Heart left ventricle (tissue), 16 donors: Measurements from ENCODE around the gene MED12L. TPM values are rescaled to one million over a fixed set of nuclear protein-coding genes. Genes with fewer than 3 reads are reported as not detected.
A peak's percentile ranks its signal among the peaks of the same experiment; 100 is the strongest.

Experiments
- ATAC-seq, 4 donors: fragments of 200-7000 bp; cut with Tn5 transposase; one replicate each; pipeline ENCODE4 v1.9.1; 2020 to 2022; ENCODE audit warnings: moderate library complexity in 4 of 4, mild to moderate bottlenecking in 3 of 4, moderate number of reproducible peaks in 1 of 4
- DNase-seq, 5 donors: peaks; one replicate each; pipeline ENCODE4 v3.0.0-alpha.2; 2020
- H3K27ac ChIP-seq, 12 donors: fragments of 200-600 bp; sonication (generic) in 4 of 12; one replicate each; pipeline versions ENCODE4 v1.5.0 to v1.8.0; 2016 to 2022; ENCODE audit warnings: mild to moderate bottlenecking in 2 of 12
- H3K27me3 ChIP-seq, 9 donors: fragments of 200-600 bp; sonication (generic) in 2 of 9; one replicate each; pipeline versions ENCODE4 v1.5.1 to v1.8.0; 2016 to 2022; ENCODE audit warnings: mild to moderate bottlenecking in 3 of 9
- H3K36me3 ChIP-seq, 9 donors: fragments of 200-600 bp; sonication (generic) in 2 of 9; one replicate each; pipeline versions ENCODE4 v1.5.0 to v1.8.0; 2018 to 2022; ENCODE audit warnings: mild to moderate bottlenecking in 2 of 9
- H3K4me1 ChIP-seq, 12 donors: fragments of 200-600 bp; sonication (generic) in 4 of 12; one replicate each; pipeline versions ENCODE4 v1.5.0 to v1.8.0; 2016 to 2022; ENCODE audit warnings: mild to moderate bottlenecking in 3 of 12
- H3K4me3 ChIP-seq, 12 donors: fragments of 200-600 bp; sonication (generic) in 4 of 12; one replicate each; pipeline versions ENCODE4 v1.5.0 to v1.8.0; 2017 to 2022; ENCODE audit warnings: mild to moderate bottlenecking in 9 of 12, moderate library complexity in 4 of 12
- H3K9me3 ChIP-seq, 12 donors: fragments of 200-600 bp; sonication (generic) in 4 of 12; one replicate each; pipeline versions ENCODE4 v1.5.0 to v1.8.0; 2016 to 2022; ENCODE audit warnings: mild to moderate bottlenecking in 1 of 12
- CTCF ChIP-seq, 12 donors: fragments of 200-600 bp; sonication (generic) in 4 of 12; IDR thresholded peaks; one replicate each; pipeline versions ENCODE4 v1.5.0 to v1.8.0; 2018 to 2022; ENCODE audit warnings: antibody characterized with exemption in 12 of 12, mild to moderate bottlenecking in 5 of 12
- POLR2A ChIP-seq, 2 donors: fragments of 450-650 bp; IDR thresholded peaks; one replicate each; pipeline ENCODE4 v1.6.1; 2017; ENCODE audit warnings: antibody characterized with exemption in 2 of 2, mild to moderate bottlenecking in 2 of 2, moderate library complexity in 2 of 2
- WGBS, 4 donors: extraction: QIAGEN DNeasy Blood & Tissue Kit in 2 of 4; methylation state at CpG; one replicate each; pipeline versions ENCODE4 v1.1.5 to v1.1.7; 2013 to 2018; 5-methylcytosine and 5-hydroxymethylcytosine counted together
- intact Hi-C, 10 donors: fragments of 100-400 bp; cut with DNase I; formaldehyde crosslinking; loops; one replicate each; pipeline versions ENCODE4 v1.11.1 to v1.14.2; 2022
- polyA plus RNA-seq, 2 donors: library from polyadenylated mRNA; stranded (reverse); fragments of 200-250 nt; gene quantifications; one replicate each; pipeline ENCODE4 v1.2.3, GENCODE V29; 2013
- total RNA-seq, 9 donors: library from RNA; depleted of rRNA in 2 of 9; stranded (reverse); fragments of >200 nt in 2 of 9; fragmentation: NEBNext Ultra II Directional in 3 of 9; extraction: Animal tissue kit (Norgen Biotek cat#: 25700) in 3 of 9; gene quantifications; one replicate each; pipeline versions ENCODE4 v1.1.0 to v1.2.4, GENCODE V29; 2016 to 2023
- donor health status: ischemic (EF 13 %, LVEDD 7.1; RV severe dilation, severe dysfunction).
- donor health status: healthy with polysubstance abuse.
- donor health status: DM: no; HTN: yes; CAD: no.
- donor health status: DM: no; HTN: no; CAD: no.
- donor health status: ischemic (EF 25% LVEDD 6.9; RV normal size, moderate dysfunction).
- donor health status: ischemic (EF 25% LVEDD 5.7; RV mildly dilated, moderate dysfunction).
- donor health status: healthy.
- donor health status: DM: yes; HTN: yes; CAD: no.
- donor health status: ischemic (EF 35%, LVEDD 5.7; RV mildly dilated, moderate dysfunction).
- donor health status: nonischemic (EF 11% LVEDD 7.7; RV severe dilation, severe dysfunction).
- donor health status: DM: yes; HTN: yes; CAD: no.
- donor health status: PGD.
- donor health status: ischemic (EF 29% LVEDD 5.4; RV normal size, mild dysfunction).
- donor health status: nonischemic (EF 23%, LVEDD 6.1; RV moderate dilation, normal function).

The MED12L gene
- total and polyA plus RNA-seq, 11 donors: 0.06 to 2.1 (median 0.39) TPM

DNA sequence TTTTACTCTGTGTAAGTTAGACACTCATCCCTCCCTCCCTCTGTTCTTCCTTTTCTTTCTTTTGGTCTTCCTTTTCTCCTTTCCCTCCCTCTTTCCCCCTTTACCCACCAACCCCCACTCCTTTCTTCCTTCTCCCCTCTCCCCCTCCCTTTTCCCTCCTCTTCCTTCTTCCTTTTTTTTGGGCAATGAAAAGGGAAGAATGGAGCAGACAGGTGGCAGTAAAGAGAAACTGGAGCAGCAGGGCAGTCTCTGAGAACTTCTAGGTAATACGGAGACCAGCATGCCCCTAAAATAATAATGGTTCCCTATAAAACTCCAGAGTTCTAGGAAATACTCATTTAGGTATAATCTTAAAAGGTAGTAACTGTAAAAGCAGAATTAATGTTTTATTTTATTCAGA lies 129.0 kb downstream of the MED12L start:
- intact Hi-C loops: loop anchor here in 1 of 10 donors (5.0 kb wide), 1 partner anchor 42 kb away; no protein-coding TSS in a partner anchor
- DNase-seq (no peak), ATAC-seq (no peak)
- Histone ChIP-seq H3K27ac (no peak overlapping the region), H3K4me1 (peaks cover 0 to 36% (median 16%) of the 10 kb centered on the region in 12 donors), H3K27me3 (no peaks in the 10 kb centered on the region), H3K36me3 (no peaks in the 10 kb centered on the region), H3K4me3 (no peak overlapping the region), H3K9me3 (no peaks in the 10 kb centered on the region)
- TF ChIP-seq POLR2A (IDR thresholded peaks at IDR 0.05): no peak
- no peak for TF ChIP-seq CTCF (IDR thresholded peaks at IDR 0.05)
- WGBS, 4 donors: 77 to 86% (median 81%) methylated on average over 1 of the region's 1 CpG

DNA sequence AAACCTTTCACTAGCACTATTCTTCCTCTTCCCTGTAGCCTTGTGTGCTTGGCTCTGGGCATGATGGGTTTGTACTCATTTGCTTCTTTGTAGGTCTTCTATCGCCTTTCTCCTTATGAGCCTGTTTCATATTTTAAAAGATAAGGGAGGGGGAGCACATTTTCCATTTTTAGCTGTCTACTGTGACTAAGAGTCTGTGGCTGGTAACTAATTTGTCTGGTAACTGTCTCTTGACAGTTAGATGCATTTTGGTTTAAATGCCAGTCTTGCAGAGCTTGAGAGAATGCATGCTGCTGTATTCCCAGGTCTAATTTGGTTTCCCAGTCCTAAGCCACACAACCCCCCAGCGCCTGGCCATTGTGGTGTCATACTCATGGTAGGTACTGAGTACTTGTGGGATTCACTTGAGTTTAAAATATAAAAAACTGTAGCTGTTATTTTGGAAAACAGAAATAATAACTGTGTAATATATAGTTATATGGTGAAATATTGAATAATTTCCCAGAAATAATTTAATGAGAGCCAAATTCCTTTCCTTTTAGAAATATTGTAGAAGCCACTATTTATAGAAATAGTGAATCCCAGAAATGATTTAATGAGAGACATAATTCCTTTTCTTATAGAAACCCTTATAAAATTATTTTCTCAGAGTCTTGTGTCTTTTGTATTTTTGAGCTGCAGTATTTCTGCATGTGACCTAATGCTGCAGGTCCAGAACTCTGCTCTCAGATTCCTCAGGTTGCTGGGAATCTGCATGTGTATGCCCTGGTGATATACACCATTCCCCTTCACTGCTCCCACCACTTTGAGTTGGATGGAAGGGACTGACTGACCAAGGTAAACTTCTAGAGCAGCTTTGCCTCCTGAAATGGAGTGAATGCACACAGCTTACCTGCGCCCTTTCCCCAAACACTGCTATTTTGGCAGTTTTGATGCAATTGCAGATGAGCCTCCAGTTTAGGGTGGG lies 131.5 kb downstream of the MED12L start:
- H3K27me3 ChIP-seq: no peaks in the 10 kb centered on the region
- H3K27ac ChIP-seq: peak overlapping the region in 5 of 12 donors; percentile 37 to 64 (median 41)
- 52 to 62% (median 59%) methylated on average over 3 of the region's 3 CpGs for WGBS, 4 donors
- no peaks in the 10 kb centered on the region for H3K9me3 ChIP-seq
- ATAC-seq (peak; percentile 77 to 93 (median 88)), DNase-seq (no peak)
- peaks cover 0 to 35% (median 16%) of the 10 kb centered on the region in 12 donors for H3K4me1 ChIP-seq
- no peak for TF ChIP-seq CTCF (IDR thresholded peaks at IDR 0.05)
- TF ChIP-seq POLR2A (IDR thresholded peaks at IDR 0.05): no peak
- no peaks in the 10 kb centered on the region for H3K36me3 ChIP-seq
- H3K4me3 ChIP-seq: no peak overlapping the region
- intact Hi-C loops: no loop called here

DNA sequence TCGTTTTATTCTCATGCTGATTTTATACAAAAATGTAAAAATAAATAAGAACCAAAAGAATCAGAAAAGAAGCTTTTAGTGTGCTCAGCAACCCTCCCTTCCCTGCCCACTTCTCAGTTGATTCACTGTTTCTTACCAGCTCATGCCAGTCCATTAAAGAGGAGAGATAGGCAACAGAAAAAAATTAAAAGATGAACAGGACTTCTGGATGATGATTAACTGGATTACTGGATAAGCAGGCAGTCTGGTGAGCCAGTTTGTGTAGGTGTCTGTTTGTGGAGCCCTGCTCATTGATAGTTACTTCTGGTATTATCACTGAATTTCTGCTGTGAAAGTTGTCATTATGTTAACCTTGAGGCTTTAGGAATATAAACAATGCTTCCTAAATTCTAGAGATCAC lies 132.7 kb downstream of the MED12L start:
- WGBS, 4 donors: 44 to 61% (median 57%) methylated on average over 1 of the region's 1 CpG
- no peak for DNase-seq
- intact Hi-C loops: no loop called here
- Histone ChIP-seq H3K27me3 (no peaks in the 10 kb centered on the region), H3K4me1 (peaks cover 0 to 35% (median 16%) of the 10 kb centered on the region in 12 donors), H3K4me3 (no peak overlapping the region), H3K27ac (peak overlapping the region in 3 of 12 donors; percentile 8 to 64 (median 39)), H3K9me3 (no peaks in the 10 kb centered on the region), H3K36me3 (no peaks in the 10 kb centered on the region)
- no peak for TF ChIP-seq POLR2A (IDR thresholded peaks at IDR 0.05)
- no peak for TF ChIP-seq CTCF (IDR thresholded peaks at IDR 0.05)
- no peak for ATAC-seq

- WGBS, 4 donors: 15 to 31% (median 24%) methylated on average over 1 of the region's 1 CpG
- Histone ChIP-seq H3K9me3 (no peaks in the 10 kb centered on the region), H3K4me3 (no peak overlapping the region), H3K4me1 (peaks cover 0 to 35% (median 16%) of the 10 kb centered on the region in 12 donors), H3K27ac (no peak overlapping the region), H3K36me3 (no peaks in the 10 kb centered on the region), H3K27me3 (no peaks in the 10 kb centered on the region)
- ATAC-seq (peak in 2 of 4 donors; percentile 67 to 74), DNase-seq (no peak)
- intact Hi-C loops: no loop called here
- TF ChIP-seq CTCF (IDR thresholded peaks at IDR 0.05) (no peak), POLR2A (IDR thresholded peaks at IDR 0.05) (no peak)
Measured at GRCh38 chr3:151219056-151219455, 133.6 kb downstream of the MED12L start.
